KOPT-K1 (cell line): ENCODE data around the gene KCTD6.

ENCODE experiments used
- H3K27ac ChIP-seq: fragments of 200-600 bp; sonication (generic); 2 replicates; pipeline ENCODE4 v1.5.1; 2016; ENCODE audit warnings: antibody characterized with exemption, mild to moderate bottlenecking, low read depth, low read length; ENCODE audit not compliant: poor library complexity, severe bottlenecking
- H3K36me3 ChIP-seq: fragments of 200-600 bp; sonication (generic); 2 replicates; pipeline ENCODE4 v1.5.1; 2017; ENCODE audit warnings: antibody characterized with exemption, mild to moderate bottlenecking, low read length, moderate library complexity; ENCODE audit not compliant: insufficient read depth
- H3K9me3 ChIP-seq: fragments of 200-600 bp; sonication (generic); 2 replicates; pipeline ENCODE4 v1.5.1; 2017; ENCODE audit warnings: antibody characterized with exemption, low read length, mild to moderate bottlenecking; ENCODE audit not compliant: insufficient read depth, poor library complexity, severe bottlenecking

The KCTD6 gene

GRCh38 chr3:58491506-58492402 lies at the start of gene KCTD6:
KCTD6 (plus strand) TSS chr3:58492096; CDS start chr3:58498756, 6,660 bp downstream.
- H3K36me3 ChIP-seq = no peaks in the 10 kb centered on the region
- H3K27ac ChIP-seq = peak within 1 kb of the TSS; percentile 25
- no peaks in the 10 kb centered on the region for H3K9me3 ChIP-seq

GRCh38 chr3:58452176-58452575 lies 39.7 kb upstream of the KCTD6 start:
- Histone ChIP-seq H3K9me3 (peaks cover 32% of the 10 kb centered on the region), H3K27ac (no peak overlapping the region), H3K36me3 (no peaks in the 10 kb centered on the region)

GRCh38 chr3:58459160-58459559 lies 32.7 kb upstream of the KCTD6 start:
- Histone ChIP-seq H3K36me3 (no peaks in the 10 kb centered on the region), H3K9me3 (peaks cover 17% of the 10 kb centered on the region)

GRCh38 chr3:58462829-58463180 lies 29.1 kb upstream of the KCTD6 start:
- Histone ChIP-seq H3K27ac (no peak overlapping the region), H3K9me3 (no peaks in the 10 kb centered on the region), H3K36me3 (no peaks in the 10 kb centered on the region)

More at GRCh38 chr3:58459160-58459559, 32.7 kb upstream of the KCTD6 start:
- no peak overlapping the region for H3K27ac ChIP-seq

DNA sequence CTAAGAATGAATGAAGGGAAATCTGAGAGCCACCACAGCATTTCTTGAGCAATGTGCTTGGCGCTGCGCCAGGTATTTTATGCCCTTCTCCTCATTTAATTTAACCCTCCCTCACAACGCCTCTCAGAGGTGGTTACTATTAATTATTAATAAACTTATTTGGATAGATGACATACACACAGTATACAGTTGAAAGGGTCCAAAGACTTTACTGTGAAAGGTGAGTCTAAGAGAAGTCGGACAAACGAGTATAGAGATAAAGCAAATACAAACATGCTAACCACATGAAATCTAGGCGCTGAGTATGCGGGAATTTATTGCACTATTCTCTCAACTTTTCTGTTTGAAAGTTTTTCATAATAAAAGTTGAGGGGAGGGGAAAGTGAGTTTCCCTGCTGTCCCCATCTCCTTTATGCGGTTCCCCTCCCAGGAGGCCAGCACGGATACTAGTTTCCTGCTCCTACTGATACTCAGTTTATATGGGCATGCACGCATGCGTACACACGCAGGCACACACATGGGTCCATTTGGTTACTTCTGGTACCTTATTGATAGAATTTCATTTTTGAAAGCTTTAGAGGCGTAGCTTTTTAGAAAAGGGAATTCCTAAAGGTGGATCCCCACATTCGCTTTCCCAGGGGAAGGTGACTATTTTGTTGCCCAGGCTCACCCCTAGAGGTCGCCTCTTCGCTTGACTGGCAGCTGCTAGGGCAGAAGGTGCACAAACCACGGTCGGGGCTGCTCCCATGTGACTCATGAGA lies 28.5 kb upstream of the KCTD6 start:
- no peak overlapping the region for H3K27ac ChIP-seq
- no peaks in the 10 kb centered on the region for H3K9me3 ChIP-seq

DNA sequence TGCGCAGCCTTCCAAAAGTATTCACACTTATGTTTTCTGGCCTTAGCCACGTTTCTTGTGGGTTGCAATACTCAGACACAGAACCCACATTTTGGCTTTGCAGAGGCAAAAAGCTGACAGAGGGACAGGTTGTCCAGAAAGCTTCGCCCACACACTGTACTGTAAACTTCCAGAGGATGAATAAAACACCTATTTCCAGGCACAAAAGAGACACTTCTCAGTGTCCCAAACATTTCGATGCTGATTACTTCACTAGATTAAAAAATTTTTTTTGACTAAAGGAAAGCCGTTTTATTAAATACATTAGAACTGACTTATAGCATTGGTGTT lies 28.0 kb upstream of the KCTD6 start:
- no peaks in the 10 kb centered on the region for H3K9me3 ChIP-seq
- H3K27ac ChIP-seq = no peak overlapping the region

More for the DNA sequence above, 28.5 kb upstream of the KCTD6 start:
- H3K36me3 ChIP-seq = no peaks in the 10 kb centered on the region

GRCh38 chr3:58464866-58465265 lies 27.0 kb upstream of the KCTD6 start:
- Histone ChIP-seq H3K36me3 (no peaks in the 10 kb centered on the region), H3K9me3 (no peaks in the 10 kb centered on the region), H3K27ac (no peak overlapping the region)

More for the DNA sequence above, 28.0 kb upstream of the KCTD6 start:
- H3K36me3 ChIP-seq = no peaks in the 10 kb centered on the region

DNA sequence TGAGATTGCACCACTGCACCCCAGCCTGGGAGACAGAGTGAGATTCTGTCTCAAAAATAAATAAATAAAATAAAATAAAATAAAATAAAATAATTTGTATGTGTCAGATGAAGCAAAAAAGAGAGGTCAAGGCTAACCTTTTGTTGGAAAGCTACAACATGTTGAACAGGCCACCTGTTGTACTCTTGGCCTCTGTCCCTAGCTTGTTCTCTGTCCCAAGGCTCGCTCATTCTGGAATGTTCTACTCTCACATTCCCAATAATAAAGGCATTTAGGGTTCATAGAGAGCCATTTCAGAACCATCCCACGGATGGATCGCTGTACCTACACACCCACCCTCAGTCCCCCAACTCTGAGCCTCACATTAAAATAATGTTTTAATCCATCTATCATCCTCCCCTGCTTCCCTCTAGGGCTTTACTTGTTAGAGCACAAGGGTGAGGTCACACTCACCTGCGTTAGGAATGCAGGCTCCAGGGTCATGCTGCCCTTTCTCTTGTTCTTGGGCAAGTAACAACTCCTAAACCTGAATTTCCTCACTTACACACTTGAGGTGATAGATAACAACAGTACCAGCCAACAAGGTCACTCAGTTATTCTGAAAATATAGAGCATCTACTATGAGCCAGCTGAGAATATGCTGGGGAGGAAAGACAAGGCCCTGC lies 24.9 kb upstream of the KCTD6 start:
- H3K9me3 ChIP-seq = no peaks in the 10 kb centered on the region
- no peak overlapping the region for H3K27ac ChIP-seq
- no peaks in the 10 kb centered on the region for H3K36me3 ChIP-seq

DNA sequence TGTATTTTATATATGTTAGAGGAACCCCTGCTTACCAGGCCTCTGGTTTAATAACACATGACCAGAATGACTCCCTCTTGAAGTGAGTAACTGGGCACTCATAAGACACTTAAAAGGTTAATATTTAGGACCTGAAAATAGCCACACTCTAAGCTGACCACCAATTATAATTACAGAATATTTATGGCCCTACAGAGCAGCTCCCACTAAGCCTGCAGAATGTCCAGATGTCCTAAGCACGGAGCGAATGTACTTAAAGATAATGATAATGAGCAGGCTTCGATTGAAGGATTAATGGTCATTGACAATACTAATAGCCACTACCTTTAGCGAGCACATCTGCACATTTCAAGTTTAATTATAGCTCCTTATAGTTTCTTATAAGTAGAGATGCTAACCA lies 22.8 kb upstream of the KCTD6 start:
- Histone ChIP-seq H3K36me3 (no peaks in the 10 kb centered on the region), H3K27ac (no peak overlapping the region), H3K9me3 (no peaks in the 10 kb centered on the region)

DNA sequence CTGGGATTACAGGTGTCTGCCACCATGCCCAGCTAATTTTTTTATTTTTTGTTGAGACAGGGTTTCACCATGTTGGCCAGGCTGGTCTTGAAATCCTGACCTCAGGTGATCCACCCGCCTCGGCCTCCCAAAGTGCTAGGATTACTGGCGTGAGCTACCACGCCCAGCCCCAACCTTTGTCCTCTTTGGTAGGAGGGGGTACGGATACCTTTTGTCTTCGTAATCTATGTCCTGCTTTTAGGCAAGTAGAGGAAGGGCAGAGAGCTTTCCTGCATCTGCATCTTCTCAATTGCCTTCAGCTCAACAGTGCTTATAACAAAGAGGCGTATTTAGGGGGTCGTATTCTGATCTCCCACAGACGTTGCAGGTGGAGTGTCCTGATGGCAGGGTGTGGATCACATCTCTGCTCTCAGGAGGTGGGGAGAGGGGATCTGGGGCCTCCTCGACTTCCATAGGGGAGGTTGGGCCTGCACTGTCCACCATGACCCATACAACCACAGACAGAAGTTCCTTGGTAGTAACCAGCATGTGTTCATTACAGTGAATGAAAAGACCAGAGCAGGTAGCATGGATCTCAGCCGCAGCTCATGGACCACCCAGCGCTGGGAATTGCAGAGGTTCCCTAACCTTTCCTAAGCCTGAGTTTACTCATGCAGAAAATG lies 21.4 kb upstream of the KCTD6 start:
- Histone ChIP-seq H3K27ac (no peak overlapping the region), H3K9me3 (no peaks in the 10 kb centered on the region), H3K36me3 (no peaks in the 10 kb centered on the region)

GRCh38 chr3:58471025-58471887 lies 20.6 kb upstream of the KCTD6 start:
- no peaks in the 10 kb centered on the region for H3K9me3 ChIP-seq
- no peak overlapping the region for H3K27ac ChIP-seq
- no peaks in the 10 kb centered on the region for H3K36me3 ChIP-seq

DNA sequence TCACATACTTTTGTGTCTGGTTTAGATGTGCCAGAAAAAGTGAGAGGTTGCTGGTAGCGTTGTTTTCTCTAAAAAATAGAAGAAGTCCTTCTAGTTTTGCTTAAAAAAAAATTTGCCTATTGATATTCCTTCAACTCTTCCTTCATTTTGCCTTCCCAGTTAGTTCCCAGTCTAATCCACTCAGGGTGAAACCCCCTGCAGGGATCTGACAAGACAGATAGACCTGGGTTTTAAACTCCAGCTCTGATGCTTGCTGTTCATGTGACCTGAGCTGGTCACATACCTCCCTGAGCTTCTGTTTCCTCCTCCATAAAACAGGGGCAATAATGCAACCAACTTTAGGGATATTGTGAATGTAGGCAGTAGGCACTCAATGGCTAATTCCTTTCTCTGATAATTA lies 18.6 kb upstream of the KCTD6 start:
- Histone ChIP-seq H3K27ac (no peak overlapping the region), H3K36me3 (no peaks in the 10 kb centered on the region)

DNA sequence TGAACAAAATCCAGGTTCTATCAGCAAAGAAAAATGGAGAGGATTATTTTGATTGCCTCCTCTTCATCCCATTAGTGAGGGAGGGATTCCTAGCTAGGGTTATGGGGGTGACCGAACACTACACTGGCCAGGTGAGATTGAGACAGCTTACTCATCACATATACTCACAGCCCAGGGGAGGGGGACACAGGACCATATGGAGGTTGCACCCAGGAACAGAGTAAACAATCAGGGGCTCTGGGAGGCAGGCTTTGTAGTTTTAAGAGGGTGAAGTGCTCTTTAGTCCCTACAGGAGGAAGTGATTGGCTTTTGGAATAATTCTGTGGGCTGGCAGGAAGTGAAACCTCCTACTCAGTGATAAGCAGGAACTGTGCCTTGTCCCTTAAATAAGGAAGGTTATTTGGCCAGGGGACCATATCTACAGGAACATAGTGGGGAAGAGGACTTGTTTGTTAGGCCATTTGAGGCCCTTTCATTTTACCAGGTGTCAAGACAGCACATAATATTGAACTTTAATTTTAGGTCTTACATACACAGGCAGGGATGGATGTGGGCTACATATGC lies 17.5 kb upstream of the KCTD6 start:
- Histone ChIP-seq H3K27ac (no peak overlapping the region), H3K9me3 (no peaks in the 10 kb centered on the region), H3K36me3 (no peaks in the 10 kb centered on the region)

More for the DNA sequence above, 18.6 kb upstream of the KCTD6 start:
- H3K9me3 ChIP-seq = no peaks in the 10 kb centered on the region
